Hypothalamus (tissue), 51 donors: ENCODE results near the gene SMPD2.
"Not testable (repeated sequence)": the region's sequence is repeated elsewhere in the genome, so short reads cannot be mapped to it uniquely, and the experiment has no call there.

ENCODE experiments used
- DNase-seq, 51 donors: peaks; one replicate each; lab custom pipeline; 2025; lab: John Stamatoyannopoulos, UW

SMPD2 gene

DNA sequence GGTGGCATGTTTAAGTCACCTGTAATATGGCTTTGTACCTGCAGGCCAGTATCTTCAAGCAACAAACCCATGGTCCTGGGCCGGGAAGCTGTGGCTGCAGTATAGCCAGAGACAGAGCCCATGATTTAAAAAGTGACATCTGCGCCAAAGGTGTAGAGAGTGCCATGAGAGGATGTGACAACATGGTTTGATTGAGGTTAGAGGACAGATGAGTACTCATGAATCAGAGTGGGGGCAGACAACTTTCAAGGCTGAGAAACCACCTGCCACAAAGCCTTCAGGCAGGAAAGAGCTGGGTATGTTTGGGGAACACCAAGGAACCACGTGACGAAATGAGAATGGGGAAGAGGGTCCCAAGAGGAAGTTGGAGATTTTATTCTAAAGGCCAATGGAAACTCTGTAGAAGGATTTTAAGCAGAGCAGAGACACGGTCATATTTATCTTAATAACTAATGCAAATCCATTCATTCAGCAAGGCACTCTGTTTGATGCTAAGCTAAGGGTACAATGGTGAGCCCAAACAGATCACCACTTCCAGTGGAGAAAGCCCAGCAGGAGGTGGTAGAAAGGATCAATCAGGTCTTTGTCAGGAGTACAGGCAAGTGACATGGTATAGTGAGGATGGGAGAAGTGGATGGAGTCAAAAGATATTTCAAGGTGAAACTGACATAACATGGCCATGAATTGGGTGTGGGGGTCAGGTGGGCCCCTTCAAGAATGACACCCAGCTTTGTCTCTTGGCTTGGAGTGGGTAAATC lies 18.4 kb downstream of the SMPD2 start:
- DNase-seq = peak in 3 of 51 donors; percentile 13 to 20 (median 18)

DNA sequence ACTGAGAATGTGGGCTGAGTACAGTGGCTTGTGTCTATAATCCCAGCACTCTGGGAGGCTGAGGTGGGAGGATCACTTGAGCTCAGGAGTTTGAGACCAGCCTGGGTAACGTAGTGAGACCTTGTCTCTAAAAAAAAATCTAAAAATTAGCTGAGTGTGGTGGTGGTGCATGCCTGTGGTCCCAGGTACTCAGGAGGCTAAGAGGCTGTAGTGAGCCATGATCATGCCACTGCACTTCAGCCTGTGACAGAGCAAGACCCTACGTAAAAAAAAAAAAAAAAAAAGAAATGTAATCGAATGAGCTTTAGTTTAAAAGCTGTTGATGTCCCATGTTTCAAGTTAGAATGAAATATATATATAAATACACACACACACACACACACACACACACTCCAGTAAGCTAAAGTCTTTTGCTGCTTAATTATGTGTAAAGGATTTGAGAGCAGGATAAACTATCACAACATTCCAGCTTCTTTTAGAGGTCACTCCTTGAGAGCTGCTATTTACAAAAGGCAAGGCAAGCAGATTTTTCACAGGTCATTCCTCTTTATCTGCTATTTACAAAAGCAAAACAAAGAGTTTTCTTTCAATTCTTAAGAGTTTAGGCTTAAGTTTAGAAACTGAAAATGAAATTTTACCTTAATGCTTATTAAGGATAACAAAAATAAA lies 19.8 kb downstream of the SMPD2 start:
- no peak for DNase-seq

DNA sequence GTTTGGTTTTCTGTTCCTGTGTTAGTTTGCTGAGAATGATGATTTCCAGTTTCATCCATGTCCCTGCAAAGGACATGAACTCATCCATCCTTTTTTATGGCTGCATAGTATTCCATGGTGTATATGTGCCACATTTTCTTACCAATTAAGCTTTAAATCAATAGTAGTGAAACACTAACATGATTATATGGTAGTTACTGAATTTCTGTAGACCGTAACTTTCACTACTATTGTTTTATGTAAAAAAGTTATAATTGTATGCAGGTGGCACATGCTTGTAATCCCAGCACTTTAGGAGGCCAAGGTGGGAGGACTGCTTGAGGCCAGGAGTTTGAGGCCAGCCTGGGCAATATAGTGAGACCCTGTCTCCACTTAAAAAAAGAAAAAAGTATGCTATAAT lies 20.7 kb downstream of the SMPD2 start:
- DNase-seq = not testable (repeated sequence)

DNA sequence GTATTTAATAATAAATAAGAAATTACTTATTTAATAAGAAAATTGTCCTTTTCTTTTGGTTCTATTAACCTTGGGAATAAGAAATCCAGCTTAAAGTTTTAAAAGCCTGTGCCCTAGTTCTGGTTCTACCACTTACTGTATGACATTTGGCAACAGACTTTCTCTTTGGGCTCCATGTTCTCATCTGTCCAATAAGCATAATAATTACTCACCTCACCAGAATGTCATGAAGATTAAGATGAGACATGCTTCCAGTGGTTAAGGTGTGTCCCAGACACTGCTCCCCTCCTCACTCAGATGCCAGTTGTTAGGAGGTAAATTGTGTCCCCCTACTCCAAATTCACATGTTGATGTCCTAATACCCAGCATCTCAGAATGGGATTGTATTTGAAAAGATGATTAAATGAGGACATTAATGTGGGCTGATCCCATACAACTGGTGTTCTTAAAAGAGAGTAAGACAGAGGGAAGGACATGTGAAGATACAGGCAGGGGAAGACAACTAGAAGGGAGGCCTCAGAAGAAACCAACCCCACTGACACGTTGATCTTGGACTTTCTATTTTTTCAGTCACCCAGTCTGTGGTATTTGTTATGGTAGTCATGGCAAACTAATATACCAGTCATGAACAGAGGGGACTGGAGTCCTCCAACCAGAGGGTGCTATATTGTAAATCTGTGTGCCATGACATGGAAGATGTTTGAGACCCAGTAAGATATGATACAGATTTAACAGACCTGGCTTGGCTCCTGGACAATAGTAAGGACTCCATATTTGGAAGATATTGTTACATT lies 21.4 kb downstream of the SMPD2 start:
- no peak for DNase-seq

DNA sequence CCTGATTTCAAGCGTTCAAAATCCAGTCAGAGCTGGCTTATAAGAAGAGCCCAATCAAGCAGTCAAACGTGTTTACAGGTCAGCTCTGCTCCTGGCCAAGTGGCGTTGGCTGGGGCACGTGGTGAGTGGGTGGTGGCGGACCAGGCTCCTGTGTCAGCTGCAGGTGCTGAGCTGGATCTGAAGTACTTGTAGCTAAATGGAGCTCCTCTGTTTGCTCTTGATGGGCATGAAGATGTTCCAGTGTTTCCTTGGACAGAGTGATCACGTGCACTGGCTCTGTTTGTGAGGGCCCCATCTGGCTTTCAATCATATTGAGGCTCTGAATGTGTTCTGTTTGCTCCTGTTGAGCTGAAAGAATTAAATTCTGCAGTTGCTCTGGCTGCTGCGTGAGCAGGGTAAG lies 25.2 kb downstream of the SMPD2 start:
- peak in 31 of 51 donors; percentile 21 to 80 (median 46) for DNase-seq

DNA sequence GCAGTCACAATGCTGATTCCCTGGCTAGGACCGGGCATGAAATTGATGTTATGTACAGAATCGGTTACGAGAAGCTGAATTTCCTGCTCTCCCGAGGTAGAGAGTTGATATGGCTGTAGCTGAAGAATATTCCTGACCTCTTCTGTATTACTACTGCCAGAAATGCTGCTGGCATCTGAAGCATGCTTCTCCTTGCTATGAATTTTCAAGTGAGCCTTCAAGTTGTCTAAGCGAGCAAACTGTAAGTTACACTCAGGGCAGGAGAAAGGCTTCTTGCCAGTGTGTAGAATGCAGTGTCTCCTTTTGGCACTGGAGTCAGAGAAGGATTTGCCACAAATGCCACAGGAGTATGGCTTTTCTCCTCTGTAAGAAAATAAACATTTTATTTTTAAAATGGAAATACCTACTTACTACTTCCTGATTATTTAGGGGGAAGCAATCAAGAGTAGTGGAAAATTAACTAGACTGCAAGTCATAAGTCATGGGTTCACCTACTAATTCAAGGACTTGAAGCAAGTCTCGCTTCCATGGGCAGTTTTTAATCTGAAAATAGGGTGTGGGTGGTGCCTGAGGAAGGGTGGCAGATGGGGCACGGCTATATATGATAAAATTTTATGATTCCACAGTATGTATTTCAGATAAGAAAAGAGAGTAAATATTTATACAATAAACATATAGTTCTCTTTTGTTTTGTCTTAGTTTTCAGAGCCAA lies 25.8 kb downstream of the SMPD2 start:
- no peak for DNase-seq

DNA sequence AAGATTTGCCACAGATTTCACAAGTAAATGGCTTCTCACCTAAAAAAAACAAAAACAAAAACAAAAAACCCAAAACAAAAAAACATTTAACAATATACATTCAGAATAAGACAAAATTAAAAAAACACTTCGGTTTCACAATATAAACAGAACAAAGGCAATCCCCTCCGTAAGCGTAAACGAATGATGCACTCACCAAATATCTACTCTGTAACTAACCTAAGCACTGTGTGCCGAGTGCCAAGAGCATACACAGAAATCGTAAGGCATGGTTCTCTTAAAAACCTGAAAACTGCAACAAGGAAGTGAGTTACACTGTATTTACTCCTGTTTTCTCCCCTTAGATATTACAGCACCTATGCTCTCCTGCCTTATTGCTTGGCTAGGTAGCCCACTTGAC lies 27.2 kb downstream of the SMPD2 start:
- DNase-seq = no peak

DNA sequence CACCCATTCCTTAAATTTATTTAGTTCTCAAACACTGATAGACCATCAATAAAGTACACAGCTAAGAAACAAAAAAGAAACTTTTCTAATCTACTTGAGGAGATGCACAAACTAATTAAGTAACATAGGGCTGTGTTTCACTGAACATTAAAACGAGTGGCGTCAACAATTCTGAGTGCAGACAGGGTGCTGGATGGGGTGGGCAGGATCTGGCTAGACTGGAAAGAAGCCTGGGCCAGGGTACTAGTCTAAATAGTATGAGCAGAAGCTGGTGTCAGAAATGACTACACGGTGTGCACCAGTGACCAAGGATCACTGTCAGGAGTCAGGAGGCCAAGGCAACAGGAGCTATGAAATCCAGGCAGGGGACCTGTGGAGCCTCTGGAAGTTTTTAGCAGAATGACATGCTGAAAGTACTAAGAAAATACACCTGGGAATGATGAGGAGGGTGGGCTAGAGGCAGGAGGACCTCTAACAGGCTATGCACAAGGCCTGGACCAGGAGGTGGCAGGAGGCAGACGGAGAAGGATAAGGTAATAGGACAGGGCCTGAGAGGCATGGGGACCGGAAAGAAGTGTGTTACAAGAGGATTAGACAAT lies 29.2 kb downstream of the SMPD2 start:
- no peak for DNase-seq

DNA sequence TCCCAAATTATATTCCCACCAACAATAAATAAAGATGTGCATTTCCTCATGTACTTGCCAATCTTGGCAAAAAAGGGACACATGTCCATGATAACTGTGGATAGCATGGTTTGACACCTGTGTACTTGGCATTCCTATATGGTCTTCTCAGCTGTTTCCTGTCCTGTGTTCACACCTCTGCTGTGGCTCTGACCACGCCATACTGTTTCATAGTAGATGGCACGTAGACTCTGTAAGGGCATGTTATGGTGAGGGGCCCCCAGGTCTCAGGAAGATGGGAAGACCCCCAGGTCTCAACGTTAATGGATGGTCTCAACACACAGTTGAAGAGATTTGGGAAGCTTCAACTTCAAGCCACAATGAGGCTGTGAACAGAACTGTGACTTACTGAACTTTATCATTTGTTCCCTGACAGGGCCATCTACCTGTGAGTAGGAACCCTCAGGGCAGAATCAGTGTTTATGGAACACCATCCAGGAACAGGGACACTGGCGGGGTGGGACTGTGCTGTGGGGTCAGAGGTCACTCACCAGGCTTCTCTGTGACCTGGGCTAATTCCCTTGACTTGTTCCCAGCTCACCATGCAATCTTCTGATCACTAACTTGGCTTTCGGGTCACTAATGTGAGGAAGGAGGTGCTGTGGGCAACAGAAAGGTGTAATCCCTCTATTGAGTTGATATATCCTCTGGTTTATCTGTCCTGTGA lies 30.7 kb downstream of the SMPD2 start:
- no peak for DNase-seq

DNA sequence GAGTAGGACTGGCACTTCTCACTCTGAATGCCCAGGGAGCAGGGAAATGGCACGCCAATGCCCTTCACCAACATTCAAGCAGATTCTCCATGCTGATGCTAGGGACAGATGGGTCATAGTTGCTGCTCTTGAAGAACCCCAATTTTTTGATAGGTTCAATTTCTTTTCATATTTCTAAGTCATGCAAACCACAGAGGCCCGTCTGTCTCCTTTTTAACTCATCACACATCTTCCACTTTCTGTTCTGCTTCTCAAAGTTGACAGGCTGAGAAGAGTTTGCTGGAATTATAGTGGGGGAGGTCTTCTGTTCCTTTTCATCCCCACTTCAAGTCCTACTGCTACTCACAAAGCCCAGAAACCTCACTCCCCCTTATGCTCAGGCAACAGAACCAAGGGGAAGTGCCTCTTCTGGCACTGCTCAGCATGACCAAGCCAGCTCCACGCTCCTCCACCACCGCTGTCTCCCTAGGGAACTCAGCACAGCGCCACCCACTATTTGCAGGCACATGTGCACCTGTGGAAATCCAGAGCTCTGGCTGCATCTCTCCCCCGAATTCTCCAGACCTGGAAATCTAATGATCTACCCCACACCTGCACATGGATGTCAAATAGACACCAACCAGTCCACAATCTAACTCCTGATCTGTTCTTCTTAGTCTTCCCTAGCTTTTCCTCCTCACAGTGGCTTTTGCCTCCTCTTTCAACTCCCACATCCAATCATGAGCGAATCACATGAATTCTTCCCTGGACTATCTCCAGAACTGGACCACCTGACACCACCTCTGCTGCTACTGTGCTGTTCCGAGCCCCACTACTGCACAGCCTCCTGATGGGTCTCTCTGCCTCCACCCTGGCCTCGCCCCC lies 31.8 kb downstream of the SMPD2 start:
- DNase-seq = peak in 3 of 51 donors; percentile 13 to 17 (median 16)

DNA sequence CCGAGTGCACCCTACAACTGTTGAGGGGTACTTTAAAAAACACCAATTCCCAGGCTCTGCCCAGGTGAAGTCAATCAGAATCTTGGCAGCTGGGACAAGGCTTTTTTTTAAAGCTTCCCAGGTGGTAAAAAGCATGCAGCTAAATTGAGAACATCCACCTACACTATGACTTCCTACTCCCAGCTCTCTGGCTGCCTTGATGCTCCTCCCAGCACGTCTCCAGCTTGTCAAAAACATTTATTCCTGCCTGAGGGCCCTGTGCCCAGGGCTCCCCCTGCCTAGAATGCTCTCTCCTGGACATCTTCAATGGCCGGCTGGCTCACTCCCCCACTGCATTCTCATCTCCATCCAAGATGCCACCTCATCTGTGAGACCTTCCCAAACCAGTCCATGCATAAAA lies 32.6 kb downstream of the SMPD2 start:
- peak in 2 of 51 donors; percentile 25 to 56 for DNase-seq

DNA sequence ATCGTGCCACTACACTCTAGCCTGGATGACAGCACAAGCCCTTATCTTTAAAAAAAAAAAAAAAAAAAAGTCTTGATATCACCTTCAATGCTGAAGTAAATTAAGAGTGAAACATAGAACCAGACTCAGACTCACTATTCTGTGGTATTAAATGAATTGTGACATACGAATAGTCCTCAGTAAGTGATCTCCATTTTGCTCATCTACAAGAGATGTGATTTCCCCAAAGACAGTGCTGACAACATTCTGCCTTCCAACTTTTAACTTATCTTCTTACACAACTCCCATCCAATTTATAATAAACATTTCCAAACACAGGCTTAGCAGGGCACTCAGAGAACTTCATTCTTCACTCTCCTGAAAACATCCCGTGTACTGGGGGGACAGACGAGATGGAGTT lies 34.5 kb downstream of the SMPD2 start:
- DNase-seq = no peak

DNA sequence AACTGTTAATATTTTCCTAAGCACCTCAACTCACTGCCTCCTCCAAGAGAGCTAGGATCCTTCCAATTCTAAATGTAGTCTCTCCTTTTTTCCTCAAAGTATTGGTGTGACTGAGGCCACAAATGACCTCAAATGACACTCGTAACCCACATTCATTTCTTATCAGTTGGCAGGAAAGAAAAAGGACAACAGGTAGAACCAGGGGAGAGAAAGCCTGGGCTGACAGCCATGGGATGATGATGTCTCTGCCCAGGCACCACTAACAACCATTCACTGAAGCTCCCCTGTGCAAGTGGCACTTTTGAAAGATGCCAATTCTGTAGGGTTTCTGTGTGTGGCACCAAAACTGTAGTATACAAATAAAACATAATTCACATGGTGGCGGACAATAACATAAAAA lies 35.1 kb downstream of the SMPD2 start:
- DNase-seq = no peak

DNA sequence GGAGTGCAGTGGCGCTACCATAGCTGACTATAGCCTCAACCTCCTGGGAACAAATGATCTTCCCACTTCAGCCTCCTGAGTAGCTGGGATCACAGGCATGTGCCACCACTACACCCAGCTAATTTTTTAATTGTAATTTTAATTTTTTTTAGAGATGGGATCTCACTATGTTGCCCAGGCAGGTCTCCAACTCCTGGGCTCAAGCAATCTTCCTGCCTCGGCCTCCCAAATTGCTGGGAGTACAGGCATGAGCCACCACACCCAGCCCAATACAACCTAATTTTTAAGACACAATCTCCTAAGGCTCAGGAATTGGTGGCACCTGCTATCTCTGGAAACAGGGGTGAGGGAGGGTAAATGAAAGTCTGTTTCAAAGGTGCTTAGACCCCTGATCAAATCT lies 36.7 kb downstream of the SMPD2 start:
- no peak for DNase-seq

DNA sequence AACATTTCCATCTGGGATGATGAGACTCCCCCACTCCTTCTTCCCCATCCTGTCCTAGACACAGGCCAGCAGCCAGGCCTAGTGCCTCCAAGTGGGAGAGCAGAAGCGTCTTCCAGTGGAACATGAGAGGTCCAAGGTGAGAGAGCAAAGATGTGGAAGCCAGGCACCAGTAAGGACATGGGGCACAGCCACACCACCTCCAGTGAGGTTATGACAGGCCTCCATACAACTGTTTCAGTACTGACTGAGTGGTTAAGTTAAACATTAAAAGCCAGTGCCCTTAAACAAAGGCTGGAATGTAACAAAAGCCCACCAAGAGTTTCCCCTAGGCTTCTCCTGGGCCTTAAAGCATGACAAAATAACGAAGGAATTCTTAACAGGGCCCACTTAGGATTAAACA lies 37.2 kb downstream of the SMPD2 start:
- no peak for DNase-seq

DNA sequence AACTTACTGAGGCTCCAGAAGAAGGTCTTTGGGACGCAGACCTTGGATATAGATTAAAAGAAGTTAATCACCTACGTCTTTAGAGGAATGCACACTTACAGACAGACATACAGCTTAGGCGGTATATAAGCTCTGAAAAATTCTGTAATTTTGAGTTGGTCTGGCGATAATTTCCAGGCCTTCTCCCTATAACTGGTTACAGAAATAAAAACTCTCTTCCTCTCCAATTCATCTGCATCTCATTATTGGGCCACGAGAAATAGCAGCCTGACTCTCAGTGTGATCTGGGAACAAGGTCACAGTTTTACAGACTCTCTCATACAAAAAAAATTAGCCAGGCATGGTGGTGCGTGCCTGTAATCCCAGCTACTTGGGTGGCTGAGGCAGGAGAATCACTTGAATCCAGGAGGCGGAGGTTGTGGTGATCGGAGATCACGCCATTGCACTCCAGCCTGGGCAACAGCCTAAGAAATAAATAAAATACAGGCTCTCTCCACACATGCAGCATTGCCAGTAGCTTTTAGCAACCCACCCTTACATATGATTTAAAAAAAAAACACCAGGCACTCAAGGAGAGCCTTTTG lies 37.8 kb downstream of the SMPD2 start:
- no peak for DNase-seq

DNA sequence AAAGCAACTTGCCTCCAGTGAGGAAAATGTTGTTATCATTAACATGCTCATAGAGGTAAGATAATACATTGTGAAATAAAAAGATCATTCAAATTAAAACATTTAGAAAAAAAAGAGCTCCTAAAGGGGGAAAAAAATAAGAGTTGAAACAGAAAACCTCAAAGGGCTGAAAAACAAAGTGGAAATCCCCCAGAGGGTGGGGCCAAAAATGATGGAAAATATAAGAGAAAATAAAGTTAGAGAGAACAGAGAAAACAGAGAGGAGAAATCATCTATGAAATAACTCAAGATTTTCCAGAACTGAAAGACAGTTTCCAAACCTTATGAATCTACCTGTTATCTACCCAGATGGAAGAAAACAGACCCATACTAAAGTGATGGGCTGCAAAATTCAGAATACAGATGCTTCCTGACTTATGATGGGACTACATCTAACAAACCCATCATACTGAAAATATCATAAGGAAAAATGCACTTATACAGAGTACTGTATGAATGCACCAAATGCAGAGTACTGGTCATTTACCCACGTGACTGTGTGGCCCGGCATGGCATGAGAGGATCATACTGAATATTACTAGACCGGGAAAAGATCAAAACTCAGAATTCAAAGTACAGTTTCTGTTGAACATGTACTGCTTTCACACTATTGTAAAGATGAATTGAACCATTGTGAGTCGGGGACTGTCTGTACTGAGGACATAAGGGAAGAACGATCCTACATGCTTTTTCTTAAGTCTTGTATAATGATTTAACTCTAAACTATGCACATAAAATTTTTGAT lies 38.5 kb downstream of the SMPD2 start:
- no peak for DNase-seq

DNA sequence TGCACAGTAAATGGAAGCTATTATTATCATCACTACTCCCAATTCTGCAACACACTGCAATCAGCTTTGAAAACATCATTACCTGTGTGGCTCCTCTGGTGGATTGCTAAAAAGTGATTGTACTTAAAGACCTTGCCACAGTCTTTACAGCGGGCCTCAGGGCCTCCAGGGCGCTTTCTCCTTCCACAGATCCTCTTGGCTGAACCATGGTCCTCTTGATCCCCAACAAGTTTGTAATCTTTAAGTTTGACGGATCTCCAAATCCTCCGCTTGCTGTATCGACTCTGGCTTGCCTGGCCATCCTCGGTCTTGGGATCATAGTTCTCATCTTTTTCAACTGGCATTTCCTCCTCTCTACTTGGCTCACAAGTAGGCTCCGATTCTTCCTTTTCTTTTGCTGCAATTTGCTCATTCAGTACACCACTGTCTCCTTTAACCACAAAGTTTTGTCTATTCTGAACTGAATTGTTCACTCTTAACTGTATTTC lies 40.5 kb downstream of the SMPD2 start:
- no peak for DNase-seq
